BJ (cell line): ENCODE results near the gene PTBP3. TPM values are rescaled to one million over a fixed set of nuclear protein-coding genes. Genes with fewer than 3 reads are reported as not detected.
"Not testable (repeated sequence)": the region's sequence is repeated elsewhere in the genome, so short reads cannot be mapped to it uniquely, and the experiment has no call there.

Source experiments
- CTCF ChIA-PET: fragments of 350-600 bp; formaldehyde crosslinking; extraction: SDS; loops from one replicate; lab custom pipeline; 2021; ENCODE audit warnings: antibody characterized with exemption, inconsistent platforms; lab: Yijun Ruan, JAX
- POLR2A ChIA-PET: fragments of 300-600 bp; sonication (Branson Sonifier 250); formaldehyde crosslinking; extraction: SDS; loops from one replicate; lab custom pipeline; 2021; ENCODE audit warnings: antibody characterized with exemption; lab: Charles Lee
- DNase-seq: peaks from one replicate; pipeline ENCODE4 v3.0.0-alpha.2; 2011; ENCODE audit warnings: low read depth
- H3K27me3 ChIP-seq: 2 replicates; pipeline ENCODE4 v1.6.0; 2011; ENCODE audit warnings: low read length; ENCODE audit not compliant: control insufficient read depth, insufficient read depth
- H3K36me3 ChIP-seq: 2 replicates; pipeline ENCODE4 v1.5.1; 2011; ENCODE audit warnings: low read length; ENCODE audit not compliant: control insufficient read depth, insufficient read depth
- H3K4me3 ChIP-seq: 2 replicates; pipeline ENCODE4 v1.5.1; 2011; ENCODE audit warnings: low read depth, mild to moderate bottlenecking, control low read depth, low read length
- CTCF ChIP-seq: IDR thresholded peaks from 2 replicates; pipeline ENCODE4 v1.5.1; 2011; ENCODE audit warnings: low read depth, mild to moderate bottlenecking, control low read depth, inconsistent platforms, low read length, moderate library complexity; ENCODE audit not compliant: insufficient read depth
- polyA plus RNA-seq: library from polyadenylated mRNA; depleted of rRNA; stranded (reverse); fragments of >200 nt; gene quantifications from 2 replicates; pipeline ENCODE4 v1.2.3, GENCODE V29; 2011

The PTBP3 gene
- polyA plus RNA-seq, 1 experiment: 44.4 TPM

DNA sequence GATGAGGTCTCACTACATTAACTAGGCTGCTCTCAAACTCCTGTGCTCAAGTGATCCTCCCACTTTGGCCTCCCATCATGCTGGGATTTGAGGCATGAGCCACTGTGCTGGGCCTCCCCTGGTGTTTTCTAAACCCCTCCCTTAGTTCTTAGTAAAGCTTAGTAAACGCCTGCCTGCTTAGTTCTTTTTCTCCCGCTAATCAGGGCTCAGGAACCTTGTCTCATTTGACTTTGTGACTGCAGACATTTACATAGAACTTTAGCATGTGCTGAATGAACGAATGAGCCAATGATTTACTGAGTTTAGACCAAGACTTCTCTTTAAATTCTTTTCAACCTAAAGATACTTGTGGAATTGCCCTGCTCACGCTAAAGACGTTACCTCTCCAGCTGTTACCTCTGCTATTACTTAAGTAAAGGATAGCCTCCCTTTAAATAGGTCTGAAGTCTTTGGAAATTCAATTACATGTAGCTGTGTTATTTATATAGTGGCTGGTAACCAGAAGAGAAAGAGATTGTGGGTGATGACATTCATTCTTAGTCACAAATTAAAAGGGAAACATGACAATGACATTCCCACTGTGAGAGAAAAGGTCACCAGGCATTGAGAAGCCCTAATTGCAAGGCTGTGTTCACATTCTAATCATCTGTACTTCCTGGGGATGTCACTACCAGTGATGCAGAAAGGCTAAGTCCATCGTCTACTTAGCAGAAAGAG lies 139.7 kb downstream of the PTBP3 start:
- TF ChIP-seq CTCF: no peak
- Histone ChIP-seq H3K4me3 (no peak overlapping the region), H3K27me3 (no peaks in the 10 kb centered on the region), H3K36me3 (no peaks in the 10 kb centered on the region)
- POLR2A ChIA-PET: no interaction called here
- DNase-seq: no peak
- CTCF ChIA-PET: interaction anchor here (0.7 kb wide), 1 partner anchor 140 kb away, joined by 3 read pairs; the partner anchor contains the start of gene PTBP3

DNA sequence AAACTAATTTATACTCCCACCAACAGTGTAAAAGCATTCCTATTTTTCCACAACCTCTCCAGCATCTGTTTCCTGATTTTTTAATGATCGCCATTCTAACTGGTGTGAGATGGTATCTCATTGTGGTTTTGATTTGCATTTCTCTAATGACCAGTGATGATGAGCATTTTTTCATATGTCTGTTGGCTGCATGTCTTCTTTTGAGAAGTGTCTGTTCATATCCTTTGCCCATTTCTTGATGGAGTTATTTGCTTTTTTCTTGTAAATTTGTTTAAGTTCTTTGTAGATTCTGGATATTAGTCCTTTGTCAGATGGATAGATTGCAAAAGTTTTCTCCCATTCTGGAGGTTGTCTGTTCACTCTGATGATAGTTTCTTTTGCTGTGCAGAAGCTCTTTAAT lies 143.1 kb downstream of the PTBP3 start:
- POLR2A ChIA-PET: not testable (repeated sequence)

GRCh38 chr9:112188884-112189283 lies 144.5 kb downstream of the PTBP3 start:
- Histone ChIP-seq H3K27me3 (no peaks in the 10 kb centered on the region), H3K36me3 (no peaks in the 10 kb centered on the region), H3K4me3 (no peak overlapping the region)
- no peak for TF ChIP-seq CTCF
- POLR2A ChIA-PET: no interaction called here
- CTCF ChIA-PET: interaction anchor here (0.7 kb wide), 1 partner anchor 8 kb away, joined by 3 read pairs; no protein-coding TSS in a partner anchor
- no peak for DNase-seq

More for the DNA sequence above, 143.1 kb downstream of the PTBP3 start:
- CTCF ChIA-PET, H3K36me3 ChIP-seq, DNase-seq, H3K4me3 ChIP-seq, H3K27me3 ChIP-seq: not testable (repeated sequence)

DNA sequence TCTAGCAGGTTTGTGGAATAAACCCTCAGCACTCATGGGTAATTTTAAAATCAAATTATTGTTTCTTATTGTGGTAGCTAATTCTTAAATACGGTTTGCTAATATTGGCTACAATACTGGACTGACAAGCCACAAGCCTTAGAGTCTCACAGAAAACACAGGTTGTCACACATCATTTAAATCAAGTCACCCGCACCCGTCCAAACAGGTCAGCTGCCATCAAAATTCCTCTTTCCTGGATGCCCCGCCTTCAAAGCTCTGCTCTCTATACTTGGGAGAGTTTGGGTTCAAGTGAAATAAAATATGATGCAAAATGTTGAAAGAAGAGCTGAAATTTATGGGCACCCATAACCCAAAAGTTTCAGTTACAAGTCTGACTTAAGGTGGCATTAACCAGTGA lies 146.0 kb downstream of the PTBP3 start:
- Histone ChIP-seq H3K36me3 (no peaks in the 10 kb centered on the region), H3K27me3 (no peaks in the 10 kb centered on the region), H3K4me3 (no peak overlapping the region)
- TF ChIP-seq CTCF: no peak
- no peak for DNase-seq
- ChIA-PET POLR2A (no interaction called here), CTCF (interaction anchor here (1.1 to 1.7 kb wide), 3 partner anchors 9 to 146 kb away, joined by 3 to 9 read pairs (median 4); partner anchors contain the start of gene PTBP3)

DNA sequence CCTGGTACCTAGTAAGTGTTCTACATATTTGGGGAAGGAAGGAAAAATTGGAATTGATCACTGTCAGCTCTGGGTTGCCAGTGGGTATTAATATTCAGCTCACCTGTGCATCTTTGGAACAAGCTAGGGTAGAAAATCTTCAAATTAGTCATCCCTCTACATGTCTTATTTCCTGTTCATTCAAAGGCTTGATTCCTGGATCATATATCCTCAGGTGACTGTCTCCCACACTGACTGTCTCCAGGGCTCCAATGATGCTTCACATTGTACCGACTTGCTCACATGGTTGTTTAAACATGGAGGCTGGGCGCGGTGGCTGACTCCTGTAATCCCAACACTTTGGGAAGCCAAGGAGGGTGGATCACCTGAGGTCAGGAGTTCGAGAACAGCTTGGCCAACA lies 146.7 kb downstream of the PTBP3 start:
- no peak for TF ChIP-seq CTCF
- DNase-seq: no peak
- H3K4me3 ChIP-seq: no peak overlapping the region
- ChIA-PET CTCF (interaction anchor here (1.1 to 1.7 kb wide), 3 partner anchors 10 to 147 kb away, joined by 3 to 9 read pairs (median 4); partner anchors contain the start of gene PTBP3), POLR2A (no interaction called here)
- H3K27me3 ChIP-seq: no peaks in the 10 kb centered on the region
- H3K36me3 ChIP-seq: no peaks in the 10 kb centered on the region
